ENCODE measurements around the gene CTDSP1. TPM values are rescaled to one million over a fixed set of nuclear protein-coding genes. Genes with fewer than 3 reads are reported as not detected.

CTDSP1 gene
- total RNA-seq, 1 donor from 2014 or later = 51.0 TPM

Other genes starting within 250 kb of the CTDSP1 start
- gene CXCR1, start 232.9 kb upstream of the CTDSP1 start, total RNA-seq = not detected in 2 replicates
- 402 and 446 TPM in 2 replicates for gene ARPC2, start 182.7 kb upstream of the CTDSP1 start, total RNA-seq
- gene GPBAR1, start 138.9 kb upstream of the CTDSP1 start, total RNA-seq = 0.07 TPM in 2 replicates
- 162 and 199 TPM in 2 replicates for gene AAMP, start 129.7 kb upstream of the CTDSP1 start, total RNA-seq
- gene PNKD, start 129.3 kb upstream of the CTDSP1 start, total RNA-seq = 18.0 and 20.1 TPM in 2 replicates
- 128 and 169 TPM in 2 replicates for gene TMBIM1, start 107.4 kb upstream of the CTDSP1 start, total RNA-seq
- gene CATIP, start 43.0 kb upstream of the CTDSP1 start, total RNA-seq = not detected in 2 replicates
- 0.04 TPM in 1 of 2 replicates, not detected in the other for gene SLC11A1, start 17.6 kb upstream of the CTDSP1 start, total RNA-seq
- not detected in 2 replicates for gene VIL1, start 19.3 kb downstream of the CTDSP1 start, total RNA-seq
- gene USP37, start 168.5 kb downstream of the CTDSP1 start, total RNA-seq = 7.9 and 11.8 TPM in 2 replicates
- 49.5 and 64.3 TPM in 2 replicates for gene CNOT9, start 169.0 kb downstream of the CTDSP1 start, total RNA-seq
- 1.6 and 3.0 TPM in 2 replicates for gene PLCD4, start 208.0 kb downstream of the CTDSP1 start, total RNA-seq

Data from pulmonary artery endothelial cell (primary cell).